Measurements from ENCODE around the gene PARD3B.
A peak's percentile ranks its signal among the peaks of the same experiment; 100 is the strongest.

The PARD3B gene

GRCh38 chr2:205557873-205558272 lies 1012.6 kb downstream of the PARD3B start:
- TF ChIP-seq CTCF (IDR thresholded peaks at IDR 0.05; ENCODE audit: insufficient read depth, low read depth, low read length, missing control alignments), result no peak
- no peak overlapping the region for H3K4me3 ChIP-seq (ENCODE audit: low read depth, low read length)
- DNase-seq (ENCODE audit: low read depth), result no peak

- no peak for TF ChIP-seq CTCF (IDR thresholded peaks at IDR 0.05; ENCODE audit: insufficient read depth, low read depth, low read length, missing control alignments)
- no peak for DNase-seq (ENCODE audit: low read depth)
- no peak overlapping the region for H3K4me3 ChIP-seq (ENCODE audit: low read depth, low read length)
These were observed 1016.2 kb downstream of the PARD3B start for GRCh38 chr2:205561441-205561840.

- TF ChIP-seq CTCF (IDR thresholded peaks at IDR 0.05; ENCODE audit: insufficient read depth, low read depth, low read length, missing control alignments), result peak; percentile 43
- no peak overlapping the region for H3K4me3 ChIP-seq (ENCODE audit: low read depth, low read length)
- peak; percentile 22 for DNase-seq (ENCODE audit: low read depth)
These were observed 1018.4 kb downstream of the PARD3B start for GRCh38 chr2:205563646-205564045.

- TF ChIP-seq CTCF (IDR thresholded peaks at IDR 0.05; ENCODE audit: insufficient read depth, low read depth, low read length, missing control alignments), result no peak
- no peak for DNase-seq (ENCODE audit: low read depth)
- H3K4me3 ChIP-seq (ENCODE audit: low read depth, low read length), result no peak overlapping the region
These were observed 1019.3 kb downstream of the PARD3B start for GRCh38 chr2:205564346-205565141.

GRCh38 chr2:205565142-205565522 lies 1019.9 kb downstream of the PARD3B start:
- no peak for TF ChIP-seq CTCF (IDR thresholded peaks at IDR 0.05; ENCODE audit: insufficient read depth, low read depth, low read length, missing control alignments)
- H3K4me3 ChIP-seq (ENCODE audit: low read depth, low read length), result no peak overlapping the region
- no peak for DNase-seq (ENCODE audit: low read depth)

- TF ChIP-seq CTCF (IDR thresholded peaks at IDR 0.05; ENCODE audit: insufficient read depth, low read depth, low read length, missing control alignments), result no peak
- DNase-seq (ENCODE audit: low read depth), result no peak
- no peak overlapping the region for H3K4me3 ChIP-seq (ENCODE audit: low read depth, low read length)
These were observed 1021.4 kb downstream of the PARD3B start for GRCh38 chr2:205566606-205567168.

All from GM12865 (cell line).